ENCODE data around the gene TEDC1. TPM values are rescaled to one million over a fixed set of nuclear protein-coding genes. Genes with fewer than 3 reads are reported as not detected.

Gene TEDC1
- total RNA-seq, 1 donor from 2014 or later = 3.8 TPM

GRCh38 chr14:105480807-105481801 lies 9.9 kb upstream of the TEDC1 start:
- peak; percentile 95 for DNase-seq (ENCODE audit: low spot score)
- intact Hi-C loops (cut with DNase I) = no loop called here

GRCh38 chr14:105481886-105482457 lies 9.1 kb upstream of the TEDC1 start:
- peak; percentile 93 for DNase-seq (ENCODE audit: low spot score)
- intact Hi-C loops (cut with DNase I) = no loop called here

DNA sequence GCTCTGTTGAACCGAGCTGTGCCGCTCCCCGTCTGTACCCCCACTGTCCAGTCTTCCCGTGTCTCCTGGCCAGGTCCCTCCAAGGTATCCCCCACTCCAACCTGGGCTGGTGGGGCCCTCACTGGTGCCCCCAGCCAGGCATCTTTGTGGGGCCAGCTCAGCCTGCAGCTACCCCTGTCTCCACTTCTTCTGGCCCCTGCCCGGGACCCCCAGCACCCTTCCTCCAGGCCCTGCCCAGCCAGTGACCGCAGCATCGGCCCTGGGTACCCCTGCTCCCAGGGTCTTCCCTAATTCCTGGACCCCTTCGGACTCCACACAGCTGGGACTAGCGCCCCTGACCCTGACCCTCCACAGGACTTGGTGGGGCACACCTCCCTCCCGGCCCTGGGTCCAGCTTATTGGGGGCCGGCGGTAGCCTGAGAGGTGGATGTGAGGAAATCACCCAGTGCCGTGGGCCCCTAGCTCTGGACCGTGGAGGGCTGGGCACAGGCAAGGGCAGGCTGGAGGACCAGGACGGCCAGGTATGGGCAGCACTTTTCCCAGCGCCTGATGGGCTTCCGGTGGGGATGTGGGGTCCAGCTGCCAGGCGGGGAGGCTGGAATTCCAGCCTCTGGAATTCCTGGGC lies 8.4 kb upstream of the TEDC1 start:
- intact Hi-C loops (cut with DNase I) = no loop called here
- DNase-seq (ENCODE audit: low spot score) = no peak

DNA sequence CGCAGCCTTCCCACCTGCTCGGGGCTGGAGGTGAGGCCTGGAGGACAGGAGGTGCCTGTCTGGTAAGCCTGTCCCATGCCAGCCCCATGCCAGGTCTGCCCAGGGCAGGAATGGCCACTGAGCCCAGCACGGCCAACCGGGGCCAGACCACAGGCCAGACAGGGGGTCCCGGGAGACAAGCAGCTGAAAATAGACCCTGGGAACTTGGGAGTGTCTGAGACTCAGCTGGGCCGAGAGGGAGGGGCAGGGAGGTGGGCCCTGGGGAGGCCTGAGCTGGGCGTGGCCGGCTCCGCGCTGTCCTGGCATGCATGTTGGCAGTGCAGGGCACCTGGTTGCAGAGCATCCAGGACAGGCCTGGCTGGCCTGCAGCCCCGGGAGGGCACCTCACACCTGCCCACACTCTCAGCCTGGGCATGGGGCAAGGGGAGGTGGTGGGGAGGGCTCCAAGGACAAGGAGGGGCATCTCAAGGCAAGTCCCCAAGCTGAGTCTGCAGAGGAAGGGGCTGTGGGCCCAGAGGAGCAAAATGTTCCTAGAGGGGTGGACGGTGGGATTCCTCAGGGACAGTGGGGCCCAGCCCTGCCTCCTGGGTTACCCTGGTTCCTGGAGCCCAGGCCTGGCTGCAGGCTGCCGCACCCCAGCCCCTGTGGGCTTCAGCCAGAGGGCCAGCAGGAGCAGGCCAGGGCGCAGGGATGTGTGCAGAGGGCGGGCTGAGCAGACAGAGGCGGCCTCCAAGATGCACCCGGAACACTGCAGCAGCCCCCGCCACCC lies 7.6 kb upstream of the TEDC1 start:
- no peak for DNase-seq (ENCODE audit: low spot score)
- intact Hi-C loops (cut with DNase I) = no loop called here

DNA sequence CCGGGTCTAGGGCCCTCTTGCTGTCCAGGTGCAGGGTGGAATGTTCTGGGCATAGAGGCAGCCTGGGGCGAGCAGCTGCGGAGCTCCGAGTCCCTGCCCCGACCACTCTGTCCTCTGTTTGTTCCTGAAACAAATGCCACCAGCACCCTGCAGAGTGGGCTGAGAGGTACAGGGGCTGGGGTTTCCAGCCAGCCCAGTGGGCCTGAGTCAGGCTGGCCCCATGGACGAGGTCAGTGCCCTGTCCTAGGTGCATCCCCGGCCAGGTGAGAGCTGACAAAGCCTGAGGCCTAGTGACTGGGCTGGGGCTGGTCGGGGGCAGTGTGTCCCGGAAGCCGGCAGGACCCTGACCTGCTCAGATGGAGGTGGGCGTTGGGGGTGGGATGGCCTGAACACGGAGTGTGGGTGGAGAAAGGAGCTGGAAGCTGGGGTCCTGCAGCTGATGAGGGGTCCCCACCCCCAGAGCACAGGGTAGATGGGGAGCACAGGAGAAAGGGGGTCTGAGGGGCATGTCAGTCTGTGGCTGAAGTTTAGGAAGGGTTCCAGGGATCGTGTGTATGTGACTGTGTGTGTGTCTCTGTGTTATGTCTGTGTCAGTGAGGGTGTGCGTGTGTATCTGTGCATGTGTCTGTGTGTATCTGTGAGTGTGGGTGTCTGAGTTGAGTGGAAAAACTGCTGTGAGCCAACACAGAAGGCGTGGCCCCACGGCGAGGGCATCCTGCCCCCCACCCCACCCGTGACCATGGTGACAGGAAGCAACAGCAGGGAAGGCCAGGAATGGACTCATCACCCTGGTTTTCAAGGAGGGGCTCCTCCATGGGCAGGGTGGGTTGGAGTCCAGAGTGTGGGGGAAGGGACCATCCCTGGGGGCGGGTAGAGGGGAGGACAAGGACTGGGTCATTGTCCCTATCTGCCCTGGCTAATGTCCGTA lies 6.7 kb upstream of the TEDC1 start:
- intact Hi-C loops (cut with DNase I) = no loop called here
- no peak for DNase-seq (ENCODE audit: low spot score)

GRCh38 chr14:105484997-105485393 lies 6.1 kb upstream of the TEDC1 start:
- intact Hi-C loops (cut with DNase I) = no loop called here
- DNase-seq (ENCODE audit: low spot score) = no peak

DNA sequence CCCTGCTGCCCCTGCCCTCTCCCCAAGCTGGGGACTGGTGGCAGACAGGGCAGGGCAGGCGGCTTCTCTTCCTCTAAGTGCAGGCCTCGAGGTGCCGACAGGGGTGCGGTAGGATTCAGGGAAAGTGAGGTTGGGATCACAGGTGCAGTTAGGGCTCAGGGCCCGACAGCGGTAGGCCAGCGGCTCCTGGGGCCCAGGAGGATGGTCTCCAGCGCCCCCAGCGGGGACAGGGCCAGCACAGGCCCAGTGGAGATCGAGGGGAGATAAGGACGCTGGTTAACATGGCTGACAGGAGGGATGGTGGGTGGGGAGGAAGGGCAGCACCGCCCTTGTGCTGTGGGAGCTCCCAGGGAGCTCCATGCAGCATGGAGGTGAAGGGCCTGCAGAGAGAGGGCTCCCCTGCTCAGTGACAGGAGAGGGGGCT lies 5.3 kb upstream of the TEDC1 start:
- intact Hi-C loops (cut with DNase I) = no loop called here
- no peak for DNase-seq (ENCODE audit: low spot score)

DNA sequence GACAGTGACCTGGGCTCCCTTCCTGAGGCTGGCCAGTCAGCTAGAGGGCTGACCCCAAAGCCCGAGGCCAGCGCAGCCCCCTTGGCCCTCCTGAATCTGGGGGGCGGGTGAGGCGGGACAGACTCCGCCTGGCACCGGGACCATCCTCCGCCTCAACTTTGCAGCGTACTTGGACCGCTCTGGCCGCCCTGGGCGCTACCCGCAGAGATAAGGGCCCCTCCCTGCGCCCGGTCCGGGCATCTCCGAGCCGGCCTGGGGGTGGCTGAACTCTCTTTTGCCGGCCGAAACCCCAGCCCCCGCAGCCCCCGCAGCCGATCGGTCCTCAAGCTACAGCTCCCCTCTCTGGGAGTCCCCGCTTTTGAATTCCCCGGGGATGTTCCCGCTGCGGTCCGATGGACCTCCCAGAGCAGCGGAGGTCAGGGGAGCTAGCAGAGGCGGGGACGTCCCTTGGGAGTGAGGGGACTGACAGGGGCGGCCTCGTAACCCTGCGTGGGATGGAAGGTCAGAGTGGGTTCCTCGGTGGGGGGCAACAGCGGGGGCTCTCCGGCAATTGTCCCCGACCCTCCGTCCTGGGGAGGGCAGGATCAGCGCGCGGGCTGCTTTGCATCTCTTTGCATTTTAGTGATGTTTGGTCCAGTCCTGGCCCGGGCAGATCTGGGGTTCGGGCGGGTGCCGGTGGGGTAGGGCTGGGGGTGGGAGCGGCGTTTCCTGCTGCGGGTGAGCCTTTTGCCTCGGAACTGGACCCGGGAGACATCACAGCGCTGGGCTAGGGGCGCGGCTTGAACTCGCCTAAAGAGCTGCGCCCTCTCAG lies 4.7 kb upstream of the TEDC1 start, which contains the start of gene CRIP1:
Gene CRIP1 (plus strand): TSS at position 724 of the 811 bp plus-strand sequence. CDS start 374 bp downstream, outside the sequence.
- intact Hi-C loops (cut with DNase I) = no loop called here

DNA sequence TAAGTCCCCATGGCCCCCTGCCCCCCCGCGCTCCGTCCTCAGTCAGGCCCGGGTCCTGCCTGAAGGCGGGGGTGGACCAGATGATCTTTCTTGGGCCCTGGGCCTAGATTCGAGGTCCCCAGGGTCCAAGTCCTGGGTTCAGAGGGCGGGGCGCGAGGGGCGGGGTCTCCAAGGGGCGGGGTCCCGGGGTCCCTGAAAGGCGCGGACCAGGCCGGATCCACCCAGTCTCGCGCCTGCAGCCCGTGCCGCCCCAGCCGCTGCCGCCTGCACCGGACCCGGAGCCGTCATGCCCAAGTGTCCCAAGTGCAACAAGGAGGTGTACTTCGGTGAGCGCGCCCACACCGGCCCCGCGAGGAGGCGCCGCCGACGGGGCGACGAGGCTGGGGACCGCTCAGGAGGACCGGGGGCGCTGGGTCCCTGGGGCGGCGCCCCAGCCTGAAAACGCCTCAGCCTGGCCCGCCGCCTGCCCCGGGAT lies 4.0 kb upstream of the TEDC1 start:
- DNase-seq (ENCODE audit: low spot score) = no peak
- intact Hi-C loops (cut with DNase I) = no loop called here

More for the DNA sequence above, 4.7 kb upstream of the TEDC1 start, which contains the start of gene CRIP1:
- DNase-seq (ENCODE audit: low spot score) = no peak

DNA sequence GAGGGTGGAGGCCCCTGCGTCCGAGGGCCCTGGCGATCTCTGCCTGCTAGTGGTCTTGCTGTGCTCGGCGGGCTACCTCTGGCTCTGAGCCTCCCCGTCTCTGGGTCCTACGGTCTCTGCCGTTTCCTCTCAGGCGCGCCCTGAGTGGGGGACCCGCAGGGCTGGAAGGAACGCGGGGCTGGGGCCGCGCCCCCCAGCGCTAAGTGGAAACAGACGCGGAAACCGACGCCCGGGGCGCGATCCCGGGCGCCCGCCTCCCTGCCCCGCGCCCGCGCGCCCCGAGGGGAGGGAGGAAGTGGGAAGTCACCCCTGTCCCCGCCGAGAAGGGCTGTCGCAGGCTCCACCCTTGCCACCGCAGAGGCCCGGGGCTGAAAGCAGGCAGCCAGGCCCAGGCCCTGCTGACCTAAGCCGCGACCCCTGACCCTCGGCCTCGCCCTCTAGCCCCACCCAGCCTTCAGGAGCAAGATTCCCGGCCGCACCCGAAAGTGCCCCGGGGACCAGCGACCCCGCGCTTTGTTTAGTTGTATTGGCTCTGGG lies 3.5 kb upstream of the TEDC1 start:
- intact Hi-C loops (cut with DNase I) = no loop called here

GRCh38 chr14:105487986-105488777 lies 2.9 kb upstream of the TEDC1 start:
- intact Hi-C loops (cut with DNase I) = loop anchor here (2.0 kb wide), 1 partner anchor 39 kb away; no protein-coding TSS in a partner anchor
- DNase-seq (ENCODE audit: low spot score) = no peak

More for the DNA sequence above, 3.5 kb upstream of the TEDC1 start:
- no peak for DNase-seq (ENCODE audit: low spot score)

DNA sequence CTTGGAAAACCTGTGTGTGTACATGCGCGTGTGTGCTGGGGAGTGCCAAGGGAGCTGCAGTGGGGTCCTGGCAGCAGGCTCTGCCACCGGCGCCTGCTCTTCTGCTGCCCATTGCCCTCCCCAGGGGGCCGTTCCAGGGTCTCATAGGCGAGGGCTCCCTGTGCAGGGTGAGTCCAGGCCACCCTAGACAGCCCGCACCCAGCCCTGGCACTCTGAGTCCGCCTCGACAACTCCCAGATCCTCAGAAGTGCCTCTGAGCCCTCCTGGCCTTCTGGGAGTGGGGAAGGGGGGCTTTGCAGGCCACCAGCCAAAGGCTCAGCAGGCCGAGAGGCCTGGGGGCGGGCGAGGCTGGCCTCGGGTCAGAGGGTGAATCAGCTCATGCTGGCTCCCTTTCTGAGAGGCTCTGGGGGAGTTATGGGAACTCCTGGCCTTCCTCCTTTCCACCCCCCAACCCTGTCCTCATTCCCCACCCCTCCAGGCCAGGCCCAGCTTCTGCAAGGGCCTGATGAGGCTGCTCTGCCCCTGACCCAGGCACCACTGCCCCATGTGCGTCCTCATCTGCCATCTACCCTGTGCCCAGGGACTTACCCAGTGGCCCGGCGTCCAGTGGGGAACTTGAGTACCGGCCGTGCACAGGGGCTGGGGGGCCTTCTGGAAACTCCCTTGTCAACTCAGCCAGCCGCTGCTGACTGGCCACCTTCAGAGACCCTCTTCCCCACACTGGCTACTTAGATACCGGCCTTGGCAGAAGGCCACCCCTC lies 2.1 kb upstream of the TEDC1 start:
- intact Hi-C loops (cut with DNase I) = loop anchor here (1.0 to 2.0 kb wide), 2 partner anchors 40 to 118 kb away; no protein-coding TSS in a partner anchor
- DNase-seq (ENCODE audit: low spot score) = no peak

- intact Hi-C loops (cut with DNase I) = loop anchor here (1.0 to 5.0 kb wide), 4 partner anchors 15 to 118 kb away; partner anchors contain the start of genes CRIP2 and TMEM121
- peak; percentile 92 for DNase-seq (ENCODE audit: low spot score)
These were observed 1.3 kb upstream of the TEDC1 start for GRCh38 chr14:105489542-105490266.

GRCh38 chr14:105490267-105490571 lies 827 bp upstream of the TEDC1 start:
- intact Hi-C loops (cut with DNase I) = loop anchor here (2.0 to 5.0 kb wide), 2 partner anchors 15 to 37 kb away; partner anchors contain the start of genes CRIP2 and TMEM121
- DNase-seq (ENCODE audit: low spot score) = no peak
